ENCODE data around the gene FARP1.

DNA sequence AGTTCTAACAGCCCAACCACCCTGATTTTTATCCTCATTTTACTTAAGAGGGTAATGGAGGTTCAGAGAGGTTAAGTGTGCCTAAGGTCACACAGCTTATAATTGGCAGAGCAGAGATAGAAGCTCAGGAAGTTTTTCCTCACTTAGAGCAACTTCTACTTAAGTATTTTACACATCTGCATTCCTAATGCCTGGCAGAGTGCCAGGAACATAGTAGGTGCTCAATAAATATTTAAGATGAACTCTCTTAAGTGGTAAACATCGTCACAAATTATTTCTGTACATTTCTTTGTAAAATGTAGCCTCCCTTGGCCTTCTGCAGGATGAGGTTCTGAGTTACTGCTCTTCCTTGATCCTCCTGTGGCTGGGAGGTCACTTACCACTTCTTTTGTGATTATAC lies 14.7 kb downstream of the FARP1 start:
- TF ChIP-seq, protein P1, sequence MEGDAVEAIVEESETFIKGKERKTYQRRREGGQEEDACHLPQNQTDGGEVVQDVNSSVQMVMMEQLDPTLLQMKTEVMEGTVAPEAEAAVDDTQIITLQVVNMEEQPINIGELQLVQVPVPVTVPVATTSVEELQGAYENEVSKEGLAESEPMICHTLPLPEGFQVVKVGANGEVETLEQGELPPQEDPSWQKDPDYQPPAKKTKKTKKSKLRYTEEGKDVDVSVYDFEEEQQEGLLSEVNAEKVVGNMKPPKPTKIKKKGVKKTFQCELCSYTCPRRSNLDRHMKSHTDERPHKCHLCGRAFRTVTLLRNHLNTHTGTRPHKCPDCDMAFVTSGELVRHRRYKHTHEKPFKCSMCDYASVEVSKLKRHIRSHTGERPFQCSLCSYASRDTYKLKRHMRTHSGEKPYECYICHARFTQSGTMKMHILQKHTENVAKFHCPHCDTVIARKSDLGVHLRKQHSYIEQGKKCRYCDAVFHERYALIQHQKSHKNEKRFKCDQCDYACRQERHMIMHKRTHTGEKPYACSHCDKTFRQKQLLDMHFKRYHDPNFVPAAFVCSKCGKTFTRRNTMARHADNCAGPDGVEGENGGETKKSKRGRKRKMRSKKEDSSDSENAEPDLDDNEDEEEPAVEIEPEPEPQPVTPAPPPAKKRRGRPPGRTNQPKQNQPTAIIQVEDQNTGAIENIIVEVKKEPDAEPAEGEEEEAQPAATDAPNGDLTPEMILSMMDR (IDR thresholded peaks at IDR 0.05; ENCODE audit: insufficient read depth, low read depth, low read length), result no peak
- no peak for TF ChIP-seq EZH2 (IDR thresholded peaks at IDR 0.05; ENCODE audit: insufficient read depth, low read length)

Data from astrocyte (in vitro differentiated cells and primary cell).